ENCODE data around the gene TSPAN19. TPM values are rescaled to one million over a fixed set of nuclear protein-coding genes. Genes with fewer than 3 reads are reported as not detected.

Gene TSPAN19
- total RNA-seq, 1 experiment from 2014 or later, result not detected

GRCh38 chr12:85017133-85017532, 18.9 kb downstream of the TSPAN19 start:
- TF ChIP-seq CTCF (conservative IDR thresholded peaks at IDR 0.05) (no peak), EZH2 (IDR thresholded peaks at IDR 0.05; ENCODE audit: low read depth) (no peak)
- H3K27ac ChIP-seq, result no peak overlapping the region

GRCh38 chr12:85016413-85016812, 19.7 kb downstream of the TSPAN19 start:
- Histone ChIP-seq H3K36me3 (ENCODE audit: low read depth) (no peaks in the 10 kb centered on the region), H3K4me2 (no peak overlapping the region), H4K20me1 (ENCODE audit: insufficient read depth) (no peaks in the 10 kb centered on the region), H3K27ac (no peak overlapping the region), H3F3A (ENCODE audit: insufficient read depth, low read depth) (no peaks in the 10 kb centered on the region), H2AFZ (no peak overlapping the region), H3K4me1 (replicated peaks; ENCODE audit: insufficient read depth) (0 out of 2 replicates have a peak, but pooled peaks cover 6% of the 10 kb centered on the region), H3K27me3 (ENCODE audit: insufficient read depth, low read depth) (no peaks in the 10 kb centered on the region), H3K9me3 (ENCODE audit: insufficient read depth, low read depth) (no peaks in the 10 kb centered on the region), H3K9me2 (ENCODE audit: insufficient read depth) (no peaks in the 10 kb centered on the region), H3K4me3 (no peak overlapping the region), H3K79me2 (ENCODE audit: low read depth) (no peaks in the 10 kb centered on the region)
- TF ChIP-seq CTCF (conservative IDR thresholded peaks at IDR 0.05), result no peak
- TF ChIP-seq EZH2 (IDR thresholded peaks at IDR 0.05; ENCODE audit: low read depth), result no peak
- ChIA-PET CTCF (no interaction called here), POLR2A (ENCODE audit: unreplicated experiment) (no interaction called here)
- BruUV-seq (replicated peaks), result no TSS peak
- intact Hi-C loops (cut with micrococcal nuclease; ENCODE audit: unreplicated experiment), result no loop called here
- peak in 1 of 2 experiments; percentile 50 for DNase-seq

More at GRCh38 chr12:85017133-85017532, 18.9 kb downstream of the TSPAN19 start:
- no peaks in the 10 kb centered on the region for H3K9me2 ChIP-seq (ENCODE audit: insufficient read depth)
- BruUV-seq (replicated peaks), result no TSS peak
- H3K4me2 ChIP-seq, result no peak overlapping the region
- H3K79me2 ChIP-seq (ENCODE audit: low read depth), result no peaks in the 10 kb centered on the region
- H2AFZ ChIP-seq, result no peak overlapping the region
- H3K4me3 ChIP-seq, result no peak overlapping the region
- intact Hi-C loops (cut with micrococcal nuclease; ENCODE audit: unreplicated experiment), result no loop called here
- no peaks in the 10 kb centered on the region for H3K9me3 ChIP-seq (ENCODE audit: insufficient read depth, low read depth)
- ChIA-PET POLR2A (ENCODE audit: unreplicated experiment) (no interaction called here), CTCF (no interaction called here)
- no peaks in the 10 kb centered on the region for H4K20me1 ChIP-seq (ENCODE audit: insufficient read depth)
- 0 out of 2 replicates have a peak, but pooled peaks cover 6% of the 10 kb centered on the region for H3K4me1 ChIP-seq (replicated peaks; ENCODE audit: insufficient read depth)
- H3K27me3 ChIP-seq (ENCODE audit: insufficient read depth, low read depth), result no peaks in the 10 kb centered on the region
- no peaks in the 10 kb centered on the region for H3K36me3 ChIP-seq (ENCODE audit: low read depth)
- H3F3A ChIP-seq (ENCODE audit: insufficient read depth, low read depth), result no peaks in the 10 kb centered on the region
- DNase-seq, result no peak

- H3K79me2 ChIP-seq (ENCODE audit: low read depth), result no peaks in the 10 kb centered on the region
- peak overlapping the region; percentile 23; the same call in 1 of the 2 replicates for H2AFZ ChIP-seq
- CTCF ChIA-PET, result no interaction called here
- H3F3A ChIP-seq (ENCODE audit: insufficient read depth, low read depth), result no peaks in the 10 kb centered on the region
- H3K27ac ChIP-seq, result no peak overlapping the region
- H4K20me1 ChIP-seq (ENCODE audit: insufficient read depth), result no peaks in the 10 kb centered on the region
- H3K9me3 ChIP-seq (ENCODE audit: insufficient read depth, low read depth), result no peaks in the 10 kb centered on the region
- intact Hi-C loops (cut with micrococcal nuclease; ENCODE audit: unreplicated experiment), result no loop called here
- no TSS peak for BruUV-seq (replicated peaks)
- no peaks in the 10 kb centered on the region for H3K4me1 ChIP-seq (replicated peaks; ENCODE audit: insufficient read depth)
- H3K4me2 ChIP-seq, result no peak overlapping the region
- no peaks in the 10 kb centered on the region for H3K36me3 ChIP-seq (ENCODE audit: low read depth)
- H3K27me3 ChIP-seq (ENCODE audit: insufficient read depth, low read depth), result no peaks in the 10 kb centered on the region
- no peaks in the 10 kb centered on the region; the same call in 1 of the 2 replicates for H3K9me2 ChIP-seq (ENCODE audit: insufficient read depth)
- no peak for DNase-seq
- TF ChIP-seq CTCF (conservative IDR thresholded peaks at IDR 0.05) (no peak), EZH2 (IDR thresholded peaks at IDR 0.05; ENCODE audit: low read depth) (no peak)
- POLR2A ChIA-PET (ENCODE audit: unreplicated experiment), result no interaction called here
- no peak overlapping the region for H3K4me3 ChIP-seq
Observed at GRCh38 chr12:85007836-85008235, 28.2 kb downstream of the TSPAN19 start.

Data from PC-9 (cell line).